HEK293T (cell line): ENCODE measurements around the gene POLD2.

Experiments used
- FOXA1 ChIP-seq: fragments of 450-650 bp; IDR thresholded peaks from 2 replicates; pipeline ENCODE4 v1.6.1; 2016; ENCODE audit warnings: mild to moderate bottlenecking
- TARDBP ChIP-seq: fragments of 450-650 bp; IDR thresholded peaks from 2 replicates; pipeline ENCODE4 v1.6.1; 2016

DNA sequence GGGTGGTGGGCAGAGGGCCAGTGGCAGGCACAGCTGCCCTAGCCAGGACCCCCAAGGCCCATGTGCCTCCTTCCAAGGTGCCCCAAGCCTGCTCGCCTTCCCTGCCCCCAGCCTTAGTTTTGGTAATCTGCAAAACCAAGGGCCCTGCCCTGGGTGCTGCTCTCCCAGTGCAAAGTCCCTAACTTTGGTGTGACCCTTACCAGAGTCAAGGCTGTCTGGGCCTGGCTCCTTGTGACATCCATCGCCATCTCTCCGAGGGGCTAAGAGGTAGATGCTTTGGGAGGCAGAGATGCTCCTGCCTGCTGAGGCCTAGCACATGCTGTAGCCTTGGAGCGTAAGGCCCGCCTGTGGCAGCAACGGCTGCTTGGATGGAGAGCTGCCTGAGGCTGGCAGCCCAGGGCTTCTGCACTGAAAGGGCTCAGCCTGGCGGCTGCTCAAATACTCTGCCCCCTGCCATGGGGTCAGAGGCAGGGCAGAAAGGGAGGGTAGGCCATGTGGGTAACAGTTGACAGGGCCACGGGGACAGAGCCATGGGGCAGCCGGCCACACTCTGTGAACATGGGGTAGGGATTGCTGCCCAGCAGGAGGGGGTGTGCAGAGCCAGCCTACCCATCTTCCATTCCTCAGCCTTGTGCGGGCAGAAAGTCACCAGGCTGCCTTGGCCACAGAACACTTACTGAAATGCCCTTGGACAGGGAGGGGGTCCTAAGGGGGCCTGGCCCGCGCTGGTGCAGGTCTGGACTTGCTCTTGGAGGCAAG is 35.7 kb upstream of the POLD2 start:
- TF ChIP-seq TARDBP (no peak), FOXA1 (no peak)
